ENCODE data around the gene PERM1. TPM values are rescaled to one million over a fixed set of nuclear protein-coding genes. Genes with fewer than 3 reads are reported as not detected.

Gene PERM1
- polyA plus RNA-seq, 1 donor from 2014 or later: not detected

GRCh38 chr1:971751-972506, 10.0 kb downstream of the PERM1 start:
- peaks cover 15% of the 10 kb centered on the region for H3K27me3 Mint-ChIP-seq
- no peak overlapping the region for H3K27ac Mint-ChIP-seq
- H3K4me3 Mint-ChIP-seq: no peak overlapping the region
- H3K9me3 Mint-ChIP-seq: no peaks in the 10 kb centered on the region
- no peaks in the 10 kb centered on the region for H3K36me3 Mint-ChIP-seq
- peaks cover 0 to 4% (median 1%) of the 10 kb centered on the region in 3 donors for H3K4me1 Mint-ChIP-seq

- no peaks in the 10 kb centered on the region for H3K9me3 Mint-ChIP-seq
- no peak overlapping the region for H3K4me3 Mint-ChIP-seq
- H3K4me1 Mint-ChIP-seq: peaks cover 0 to 4% (median 1%) of the 10 kb centered on the region in 3 donors
- H3K36me3 Mint-ChIP-seq: no peaks in the 10 kb centered on the region
- H3K27me3 Mint-ChIP-seq: peaks cover 15% of the 10 kb centered on the region
- no peak overlapping the region for H3K27ac Mint-ChIP-seq
Observed at GRCh38 chr1:970973-971730, 10.7 kb downstream of the PERM1 start.

- H3K4me3 Mint-ChIP-seq: no peak overlapping the region
- H3K4me1 Mint-ChIP-seq: peaks cover 0 to 1% (median 0%) of the 10 kb centered on the region in 3 donors
- H3K27ac Mint-ChIP-seq: no peak overlapping the region
- no peaks in the 10 kb centered on the region for H3K36me3 Mint-ChIP-seq
- H3K27me3 Mint-ChIP-seq: peaks cover 10% of the 10 kb centered on the region
- H3K9me3 Mint-ChIP-seq: no peaks in the 10 kb centered on the region
Observed at GRCh38 chr1:970242-970972, 11.5 kb downstream of the PERM1 start.

- H3K27me3 Mint-ChIP-seq: peaks cover 3% of the 10 kb centered on the region
- no peak overlapping the region for H3K4me3 Mint-ChIP-seq
- H3K36me3 Mint-ChIP-seq: no peaks in the 10 kb centered on the region
- no peak overlapping the region for H3K27ac Mint-ChIP-seq
- no peaks in the 10 kb centered on the region for H3K4me1 Mint-ChIP-seq
- no peaks in the 10 kb centered on the region for H3K9me3 Mint-ChIP-seq
Observed at GRCh38 chr1:969260-969855, 12.5 kb downstream of the PERM1 start.

GRCh38 chr1:967466-968343, 14.2 kb downstream of the PERM1 start:
- peaks cover 3% of the 10 kb centered on the region for H3K27me3 Mint-ChIP-seq
- H3K27ac Mint-ChIP-seq: no peak overlapping the region
- no peaks in the 10 kb centered on the region for H3K9me3 Mint-ChIP-seq
- peak overlapping the region in 2 of 4 donors; percentile 37 to 76 for H3K4me3 Mint-ChIP-seq
- no peaks in the 10 kb centered on the region for H3K36me3 Mint-ChIP-seq
- no peaks in the 10 kb centered on the region for H3K4me1 Mint-ChIP-seq

- H3K27me3 Mint-ChIP-seq: peaks cover 3% of the 10 kb centered on the region
- H3K27ac Mint-ChIP-seq: no peak overlapping the region
- no peaks in the 10 kb centered on the region for H3K4me1 Mint-ChIP-seq
- H3K36me3 Mint-ChIP-seq: no peaks in the 10 kb centered on the region
- H3K9me3 Mint-ChIP-seq: no peaks in the 10 kb centered on the region
- peak overlapping the region; percentile 74 to 84 (median 78) for H3K4me3 Mint-ChIP-seq
Observed at GRCh38 chr1:966704-967300, 15.1 kb downstream of the PERM1 start.

- H3K27ac Mint-ChIP-seq: peak within 1 kb of the TSS in 1 of 3 donors; percentile 35
- H3K27me3 Mint-ChIP-seq: peaks cover 2% of the 10 kb centered on the region
- peak within 1 kb of the TSS; percentile 74 to 84 (median 78) for H3K4me3 Mint-ChIP-seq
- no peaks in the 10 kb centered on the region for H3K9me3 Mint-ChIP-seq
- no peaks in the 10 kb centered on the region for H3K4me1 Mint-ChIP-seq
- no peaks in the 10 kb centered on the region for H3K36me3 Mint-ChIP-seq
Observed at GRCh38 chr1:966135-966703, 15.7 kb downstream of the PERM1 start, which contains the start of gene PLEKHN1. PLEKHN1 (plus strand) TSS chr1:966482; CDS start chr1:966532, 50 bp downstream.

- H3K4me1 Mint-ChIP-seq: no peaks in the 10 kb centered on the region
- peak overlapping the region in 3 of 4 donors; percentile 44 to 67 (median 58) for H3K4me3 Mint-ChIP-seq
- peak overlapping the region in 1 of 3 donors; percentile 35 for H3K27ac Mint-ChIP-seq
Observed at GRCh38 chr1:965526-966134, 16.3 kb downstream of the PERM1 start.

GRCh38 chr1:964691-965525, 17.0 kb downstream of the PERM1 start:
- H3K4me1 Mint-ChIP-seq: no peaks in the 10 kb centered on the region
- H3K4me3 Mint-ChIP-seq: peak overlapping the region in 1 of 4 donors; percentile 67
- peak overlapping the region in 1 of 3 donors; percentile 35 for H3K27ac Mint-ChIP-seq
- no peaks in the 10 kb centered on the region for H3K9me3 Mint-ChIP-seq
- H3K27me3 Mint-ChIP-seq: peaks cover 2% of the 10 kb centered on the region
- no peaks in the 10 kb centered on the region for H3K36me3 Mint-ChIP-seq

More at GRCh38 chr1:965526-966134, 16.3 kb downstream of the PERM1 start:
- no peaks in the 10 kb centered on the region for H3K9me3 Mint-ChIP-seq
- peaks cover 2% of the 10 kb centered on the region for H3K27me3 Mint-ChIP-seq
- no peaks in the 10 kb centered on the region for H3K36me3 Mint-ChIP-seq

- Mint-ChIP-seq H3K27ac (no peak overlapping the region), H3K36me3 (no peaks in the 10 kb centered on the region), H3K27me3 (peaks cover 2% of the 10 kb centered on the region), H3K4me1 (no peaks in the 10 kb centered on the region), H3K9me3 (no peaks in the 10 kb centered on the region), H3K4me3 (no peak overlapping the region)
Observed at GRCh38 chr1:963746-964525, 18.0 kb downstream of the PERM1 start.

- no peak overlapping the region for H3K4me3 Mint-ChIP-seq
- peaks cover 1% of the 10 kb centered on the region for H3K36me3 Mint-ChIP-seq
- no peak overlapping the region for H3K27ac Mint-ChIP-seq
- H3K27me3 Mint-ChIP-seq: no peaks in the 10 kb centered on the region
- peaks cover 0 to 3% (median 2%) of the 10 kb centered on the region in 3 donors for H3K4me1 Mint-ChIP-seq
- H3K9me3 Mint-ChIP-seq: no peaks in the 10 kb centered on the region
Observed at GRCh38 chr1:963301-963651, 18.6 kb downstream of the PERM1 start.
